ENCODE measurements around the gene RTF1.
"Not testable (repeated sequence)": the region's sequence is repeated elsewhere in the genome, so short reads cannot be mapped to it uniquely, and the experiment has no call there.

RTF1 gene

DNA sequence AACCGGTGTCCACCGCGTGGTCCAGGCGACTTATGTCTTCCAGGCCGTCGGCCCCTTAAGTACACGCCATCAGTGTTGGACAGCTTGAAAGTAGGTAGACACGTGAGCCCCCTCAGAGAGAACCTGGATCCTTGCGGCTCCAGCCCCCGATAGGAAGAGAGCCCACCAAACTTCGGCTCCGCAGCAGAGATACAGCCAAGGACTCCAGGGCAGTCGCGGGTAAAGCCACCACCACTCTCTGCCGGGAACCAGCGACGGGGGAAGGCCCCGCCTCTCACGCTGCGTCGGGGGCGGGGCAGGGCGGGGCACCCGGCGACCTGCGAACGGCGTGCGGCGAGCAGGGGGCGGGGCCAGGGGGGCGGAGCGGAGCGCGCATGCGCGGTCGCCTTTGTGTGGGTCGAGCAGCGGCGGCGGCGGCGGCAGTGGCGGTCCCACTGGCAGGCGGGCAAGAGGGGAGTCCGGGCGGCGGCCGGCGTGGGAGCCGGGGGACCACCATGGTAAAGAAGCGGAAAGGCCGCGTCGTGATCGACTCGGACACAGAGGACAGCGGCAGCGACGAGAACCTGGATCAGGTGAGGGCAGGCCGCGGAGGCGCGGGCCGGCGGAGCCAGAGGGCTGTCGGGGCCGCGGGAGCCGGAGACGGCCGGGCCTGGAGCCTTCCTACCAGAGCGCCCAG lies at the start of gene RTF1:
TSS of gene RTF1 (plus strand) at position 354 of the 676 bp plus-strand sequence. CDS start at position 375, 21 bp downstream.
- peak; percentile 87 for DNase-seq (ENCODE audit: low spot score)

DNA sequence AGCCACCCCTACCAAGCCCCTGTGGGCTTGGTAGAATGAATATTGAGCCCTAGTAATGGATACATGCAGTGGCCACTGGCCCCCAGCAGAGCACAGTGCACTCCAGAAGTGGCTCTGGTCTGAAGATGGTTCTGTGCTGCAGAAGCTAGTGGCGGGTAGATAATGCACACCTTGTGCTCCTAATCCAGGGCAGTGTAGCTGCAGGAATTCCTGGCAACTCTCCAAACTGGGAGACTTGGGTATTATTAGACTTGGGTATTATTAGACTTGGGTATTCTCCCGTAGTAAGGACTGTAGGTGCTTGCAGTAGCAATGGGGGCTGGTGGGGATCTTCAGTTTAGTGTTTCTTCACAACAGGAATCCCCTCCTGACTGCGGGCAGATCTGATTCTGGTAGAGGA lies 49.5 kb upstream of the RTF1 start:
- no peak for DNase-seq (ENCODE audit: low spot score)

DNA sequence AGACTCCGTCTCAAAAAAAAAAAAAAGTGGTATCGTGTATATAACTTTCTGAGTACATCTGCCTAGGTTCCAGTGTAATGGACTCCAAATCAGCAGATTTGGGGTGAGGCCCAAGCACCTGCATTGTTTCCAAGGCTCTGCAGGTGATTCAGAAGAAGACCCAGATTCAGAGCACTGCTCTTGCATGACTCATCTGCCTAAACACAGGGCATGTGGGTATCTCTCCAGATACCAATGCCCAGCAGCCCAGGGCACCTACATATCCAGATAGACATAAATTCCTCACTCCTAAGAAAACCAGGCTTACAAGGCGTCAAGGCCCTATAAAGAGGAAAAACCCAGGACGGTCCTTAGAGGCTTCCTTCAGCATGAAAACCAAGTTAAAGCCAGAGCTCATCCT lies 38.9 kb upstream of the RTF1 start:
- no peak for DNase-seq (ENCODE audit: low spot score)

DNA sequence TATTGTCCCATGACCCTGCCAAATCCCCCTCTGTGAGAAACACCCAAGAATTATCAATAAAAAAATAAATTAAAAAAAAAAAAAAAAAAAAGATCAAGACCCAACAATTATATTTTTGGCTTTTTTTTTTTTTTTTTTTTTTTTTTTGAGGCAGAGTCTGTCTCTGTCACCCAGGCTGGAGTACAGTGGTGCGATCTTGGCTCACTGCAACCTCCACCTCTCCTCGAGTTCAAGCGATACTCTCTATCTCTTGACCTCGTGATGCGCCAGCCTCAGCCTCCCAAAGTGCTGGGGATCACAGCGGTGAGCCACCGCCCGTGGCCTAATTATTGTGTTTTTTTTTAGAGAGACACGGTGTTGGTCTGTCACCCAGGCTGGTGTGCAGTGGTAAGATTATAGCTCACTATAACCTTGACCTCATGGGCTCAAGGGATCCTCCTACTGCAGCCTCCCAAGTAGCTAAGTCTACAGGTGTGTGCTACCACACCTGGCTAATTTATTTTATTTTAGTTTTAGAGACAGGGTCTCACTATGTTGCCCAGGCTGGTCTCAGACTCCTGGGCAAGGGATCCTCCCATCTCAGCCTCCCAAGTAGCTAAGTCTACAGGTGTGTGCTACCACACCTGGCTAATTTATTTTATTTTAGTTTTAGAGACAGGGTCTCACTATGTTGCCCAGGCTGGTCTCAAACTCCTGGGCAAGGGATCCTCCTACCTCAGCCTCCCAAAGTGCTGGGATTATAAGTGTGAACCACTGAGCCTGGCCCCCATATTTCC lies 32.7 kb upstream of the RTF1 start:
- not testable (repeated sequence) for DNase-seq (ENCODE audit: low spot score)

GRCh38 chr15:41387646-41388045 lies 29.2 kb upstream of the RTF1 start:
- DNase-seq (ENCODE audit: low spot score): no peak

GRCh38 chr15:41392659-41393058 lies 24.2 kb upstream of the RTF1 start:
- DNase-seq (ENCODE audit: low spot score): no peak

- DNase-seq (ENCODE audit: low spot score): peak; percentile 36
Observed at GRCh38 chr15:41394924-41395323, 22.0 kb upstream of the RTF1 start.

- DNase-seq (ENCODE audit: low spot score): no peak
Observed at GRCh38 chr15:41396111-41396510, 20.8 kb upstream of the RTF1 start.

GRCh38 chr15:41401904-41402267 lies 15.0 kb upstream of the RTF1 start:
- DNase-seq (ENCODE audit: low spot score): no peak

GRCh38 chr15:41407341-41407740 lies 9.6 kb upstream of the RTF1 start:
- DNase-seq (ENCODE audit: low spot score): no peak

DNA sequence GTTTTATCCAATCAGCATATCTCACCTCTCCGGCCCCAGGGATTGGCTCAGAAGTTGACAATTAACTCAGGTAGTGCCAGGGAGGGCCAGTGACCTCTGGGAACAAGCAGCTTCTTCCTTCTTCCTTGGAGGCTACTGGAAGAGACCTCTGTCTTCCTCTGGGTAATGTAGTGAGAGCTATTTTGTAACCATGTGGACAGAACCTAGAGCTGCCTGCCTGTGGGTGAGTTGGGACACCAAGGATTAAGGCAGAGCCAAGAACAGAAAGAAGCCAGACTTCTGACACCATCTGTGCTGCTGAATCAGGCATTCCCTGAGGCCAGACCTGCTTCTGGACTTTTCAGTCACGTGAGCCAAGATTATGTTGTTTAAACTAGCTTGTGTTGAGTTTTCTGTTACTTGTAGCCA lies 8.7 kb upstream of the RTF1 start:
- DNase-seq (ENCODE audit: low spot score): no peak

DNA sequence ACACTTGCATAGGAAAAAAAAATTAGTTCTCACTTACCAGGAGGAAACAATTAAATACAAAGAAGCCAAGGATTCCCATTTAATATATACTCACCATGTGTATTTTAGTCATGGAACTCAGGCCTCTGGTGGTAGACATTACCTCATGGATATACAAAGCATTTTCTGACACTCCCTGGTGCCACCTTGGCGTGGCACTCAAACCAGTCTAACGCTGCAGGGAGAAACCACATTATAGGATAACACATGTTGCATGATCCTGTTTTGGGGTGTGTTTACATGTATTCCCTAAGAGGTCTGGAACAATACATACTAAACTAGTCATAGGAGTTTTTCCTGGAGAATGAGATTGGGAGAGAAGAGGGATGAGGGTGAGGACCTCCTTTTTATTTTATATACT lies 5.9 kb upstream of the RTF1 start:
- no peak for DNase-seq (ENCODE audit: low spot score)

DNA sequence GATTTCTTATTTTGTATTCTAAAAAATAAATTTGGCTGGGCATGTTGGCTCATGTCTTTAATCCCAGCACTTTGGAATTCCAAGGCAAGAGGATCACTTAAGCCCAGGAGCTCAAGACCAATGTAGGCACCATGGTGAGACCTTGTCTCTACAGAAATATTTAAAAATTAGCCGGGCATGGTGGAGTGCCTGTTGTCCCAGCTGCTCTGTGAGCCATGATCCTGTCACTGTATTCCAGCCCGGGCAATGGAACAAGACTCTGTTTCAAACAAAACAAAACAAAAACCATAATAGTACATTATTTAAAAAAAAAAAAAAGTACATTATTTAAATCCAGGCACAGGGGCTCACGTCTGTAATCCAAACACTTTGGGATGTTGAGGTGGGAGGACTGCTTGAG lies 5.5 kb upstream of the RTF1 start:
- DNase-seq (ENCODE audit: low spot score): no peak

- peak; percentile 24 for DNase-seq (ENCODE audit: low spot score)
Observed at GRCh38 chr15:41416128-41416741, 660 bp upstream of the RTF1 start.

- DNase-seq (ENCODE audit: low spot score): peak; percentile 47
Observed at GRCh38 chr15:41417418-41418195, 712 bp downstream of the RTF1 start.

- no peak for DNase-seq (ENCODE audit: low spot score)
Observed at GRCh38 chr15:41423979-41424659, 7.2 kb downstream of the RTF1 start.

DNA sequence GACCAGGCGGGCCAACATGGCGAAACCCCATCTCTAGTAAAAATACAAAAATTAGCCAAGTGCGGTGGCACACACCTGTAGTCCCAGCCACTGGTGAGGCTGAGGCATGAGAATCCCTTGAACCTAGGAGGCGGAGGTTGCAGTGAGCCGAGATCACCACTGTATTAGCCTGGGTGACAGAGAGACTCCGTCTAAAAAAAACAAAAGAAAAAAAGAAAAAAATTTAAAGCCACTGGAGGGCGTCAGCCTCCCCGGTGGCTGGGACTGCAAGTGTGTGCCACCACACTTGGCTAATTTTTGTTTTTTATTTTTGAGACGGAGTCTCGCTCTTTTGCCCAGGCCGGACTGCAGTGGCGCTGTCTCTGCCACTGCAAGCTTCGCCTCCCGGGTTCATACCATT lies 7.9 kb downstream of the RTF1 start:
- DNase-seq (ENCODE audit: low spot score): no peak

DNA sequence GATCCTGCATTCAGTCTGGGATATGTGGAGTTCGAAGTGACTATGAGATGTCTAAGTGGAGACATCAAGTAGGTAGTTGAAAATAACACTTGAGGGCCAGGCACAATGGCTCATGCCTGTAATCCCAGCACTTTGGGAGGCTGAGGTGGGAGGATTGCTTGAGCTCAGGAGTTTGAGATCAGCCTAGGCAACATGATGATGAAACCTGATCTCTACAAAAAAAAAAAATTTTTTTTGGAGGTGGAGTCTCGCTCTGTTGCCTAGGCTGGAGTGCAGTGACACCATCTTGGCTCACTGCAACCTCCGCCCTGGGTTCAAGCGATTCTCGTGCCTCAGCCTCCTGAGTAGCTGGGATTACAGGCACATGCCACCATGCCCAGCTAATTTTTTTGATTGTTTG lies 9.0 kb downstream of the RTF1 start:
- DNase-seq (ENCODE audit: low spot score): not testable (repeated sequence)

DNA sequence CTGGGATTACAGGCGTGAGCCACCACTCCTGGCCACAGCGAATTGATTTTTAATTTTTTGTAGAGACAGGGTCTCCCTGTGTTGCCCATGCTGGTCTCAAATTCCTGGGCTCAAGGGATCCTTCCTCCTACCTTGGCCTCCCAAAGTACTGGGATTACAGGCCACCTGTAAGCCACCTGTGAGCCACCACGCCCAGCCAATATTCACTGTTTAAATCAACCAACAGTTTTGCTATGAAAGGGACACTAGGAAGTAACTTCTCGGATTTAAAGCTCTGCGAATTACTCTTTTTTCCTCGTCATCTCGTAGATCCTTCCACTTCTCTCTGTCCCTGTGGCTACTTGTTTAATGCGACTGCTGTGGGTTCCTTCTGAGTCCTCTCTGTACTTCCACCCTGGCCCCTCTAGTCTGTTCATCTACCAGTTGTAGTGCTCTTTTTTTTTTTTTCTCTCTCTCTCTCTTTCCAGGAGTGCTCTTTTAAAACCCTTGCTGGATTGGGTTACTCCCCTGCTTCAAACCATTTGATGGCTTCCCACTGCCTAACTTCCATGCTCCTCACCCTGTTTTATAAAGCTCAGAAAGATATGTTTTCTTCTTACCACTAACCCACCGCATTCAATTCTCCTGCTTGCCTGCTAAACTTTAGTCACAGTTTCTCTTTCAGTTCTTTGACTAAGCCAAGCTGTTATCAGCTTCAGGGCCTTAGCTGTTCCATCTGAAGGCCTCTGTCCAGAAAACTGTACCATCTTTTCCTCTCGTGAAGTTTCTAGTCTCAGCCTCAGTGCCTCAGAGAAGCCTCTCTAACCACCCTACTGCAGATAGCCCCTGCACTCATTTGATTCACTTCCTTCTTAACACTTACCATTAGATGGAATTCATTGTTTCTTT lies 12.4 kb downstream of the RTF1 start:
- DNase-seq (ENCODE audit: low spot score): no peak

DNA sequence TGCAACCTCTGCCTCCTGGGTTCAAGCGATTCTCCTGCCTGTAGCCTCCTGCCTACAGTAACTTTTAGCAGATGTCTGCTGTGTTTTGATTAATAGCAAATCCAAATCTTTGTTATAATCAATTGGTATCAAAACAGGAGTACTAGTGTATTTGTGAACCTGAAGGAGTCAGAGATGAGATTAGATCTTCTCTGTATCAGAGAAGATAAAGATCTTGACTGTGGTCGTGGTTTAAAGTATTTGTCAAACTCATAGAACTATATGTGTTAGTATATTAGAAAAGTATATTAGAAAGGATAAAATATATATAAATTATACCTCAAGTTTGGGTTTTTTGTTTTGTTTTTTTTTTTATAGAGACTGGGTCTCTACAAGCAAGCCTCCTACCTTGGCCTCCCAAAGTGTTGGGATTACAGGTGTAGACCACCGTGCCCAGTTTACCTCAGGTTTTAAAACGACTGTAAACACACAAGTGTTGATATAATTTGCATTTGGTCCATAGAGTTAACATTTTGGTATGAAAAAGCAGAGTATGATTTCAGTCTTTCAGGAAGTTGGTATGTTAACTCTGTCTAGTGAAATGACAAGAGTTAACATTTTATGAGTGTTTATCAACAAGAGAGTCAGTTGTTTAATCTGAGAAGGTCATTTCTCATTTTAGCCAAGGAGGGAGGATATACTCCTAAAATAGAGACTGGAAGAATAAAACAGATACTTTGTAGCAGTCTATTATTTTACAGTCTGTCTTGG lies 18.3 kb downstream of the RTF1 start:
- DNase-seq (ENCODE audit: low spot score): no peak

All from RKO (cell line).